ENCODE measurements around the gene CFAP53. TPM values are rescaled to one million over a fixed set of nuclear protein-coding genes. Genes with fewer than 3 reads are reported as not detected.
"Not testable (repeated sequence)": the region's sequence is repeated elsewhere in the genome, so short reads cannot be mapped to it uniquely, and the experiment has no call there.

Gene CFAP53
- total RNA-seq, 2 donors from 2014 or later: 0.16 to 0.44 TPM

- H3K4me1 ChIP-seq: no peaks in the 10 kb centered on the region
- H3K9ac ChIP-seq (ENCODE audit: low read depth in 2 of 2, low read length in 2 of 2): no peak overlapping the region
- H3K36me3 ChIP-seq: no peaks in the 10 kb centered on the region
- intact Hi-C loops (cut with DNase I): no loop called here
- no peak overlapping the region for H3K27ac ChIP-seq
- H3K4me3 ChIP-seq: no peak overlapping the region
- no peaks in the 10 kb centered on the region for H3K27me3 ChIP-seq
- no peaks in the 10 kb centered on the region for H3K9me3 ChIP-seq
- DNase-seq: no peak
- TF ChIP-seq CTCF (IDR thresholded peaks at IDR 0.05): no peak
These were observed 34.7 kb downstream of the CFAP53 start for GRCh38 chr18:50231621-50232020.

- not testable (repeated sequence) for H3K9me3 ChIP-seq; H3K27me3 ChIP-seq; H3K9ac ChIP-seq (ENCODE audit: low read depth in 2 of 2, low read length in 2 of 2); DNase-seq; H3K36me3 ChIP-seq; H3K4me1 ChIP-seq; H3K4me3 ChIP-seq; H3K27ac ChIP-seq
- intact Hi-C loops (cut with DNase I): loop anchor here (5.0 kb wide), 1 partner anchor 207 kb away; no protein-coding TSS in a partner anchor
These were observed 46.0 kb downstream of the CFAP53 start for GRCh38 chr18:50220249-50220648.

GRCh38 chr18:50218432-50219197 lies 47.7 kb downstream of the CFAP53 start:
- Histone ChIP-seq H3K27ac (no peak overlapping the region), H3K9ac (ENCODE audit: low read depth in 2 of 2, low read length in 2 of 2) (no peak overlapping the region), H3K4me1 (no peaks in the 10 kb centered on the region), H3K27me3 (no peaks in the 10 kb centered on the region), H3K4me3 (no peak overlapping the region), H3K36me3 (no peaks in the 10 kb centered on the region), H3K9me3 (no peaks in the 10 kb centered on the region)
- DNase-seq: peak; percentile 50
- TF ChIP-seq CTCF (IDR thresholded peaks at IDR 0.05): peak; percentile 25
- intact Hi-C loops (cut with DNase I): loop anchor here (5.0 kb wide), 1 partner anchor 139 kb away; no protein-coding TSS in a partner anchor

GRCh38 chr18:50209311-50209710 lies 57.0 kb downstream of the CFAP53 start:
- DNase-seq: no peak
- Histone ChIP-seq H3K9ac (ENCODE audit: low read depth in 2 of 2, low read length in 2 of 2) (no peak overlapping the region), H3K4me1 (no peaks in the 10 kb centered on the region), H3K27me3 (no peaks in the 10 kb centered on the region), H3K9me3 (no peaks in the 10 kb centered on the region), H3K36me3 (no peaks in the 10 kb centered on the region), H3K4me3 (no peak overlapping the region), H3K27ac (no peak overlapping the region)
- TF ChIP-seq CTCF (IDR thresholded peaks at IDR 0.05): no peak
- intact Hi-C loops (cut with DNase I): no loop called here

- Histone ChIP-seq H3K9me3 (no peaks in the 10 kb centered on the region), H3K4me1 (no peaks in the 10 kb centered on the region), H3K4me3 (no peak overlapping the region), H3K27ac (no peak overlapping the region), H3K9ac (ENCODE audit: low read depth in 2 of 2, low read length in 2 of 2) (no peak overlapping the region), H3K36me3 (no peaks in the 10 kb centered on the region), H3K27me3 (no peaks in the 10 kb centered on the region)
- no peak for DNase-seq
- TF ChIP-seq CTCF (IDR thresholded peaks at IDR 0.05): no peak
- intact Hi-C loops (cut with DNase I): no loop called here
These were observed 58.6 kb downstream of the CFAP53 start for GRCh38 chr18:50207722-50208121.
